ENCODE data around the gene GALNS. TPM values are rescaled to one million over a fixed set of nuclear protein-coding genes. Genes with fewer than 3 reads are reported as not detected.

The GALNS gene
- total and polyA plus RNA-seq, 2 donors (not counting 1 experiment from before 2014, with no cell fraction given) = 45.5 to 68.4 TPM

- no peak overlapping the region for H3K4me3 ChIP-seq (ENCODE audit: control extremely low read depth in 1 of 5, extremely low read depth in 1 of 5, insufficient read depth in 1 of 5, low read depth in 2 of 5, low read length in 4 of 5)
- Mint-ChIP-seq H3K4me3 (no peak overlapping the region), H3K4me1 (no peaks in the 10 kb centered on the region), H3K27ac (no peak overlapping the region), H3K27me3 (no peaks in the 10 kb centered on the region), H3K9me3 (ENCODE audit: insufficient read depth) (no peaks in the 10 kb centered on the region)
- no peak for DNase-seq
- H3K4me2 ChIP-seq (replicated peaks; ENCODE audit: low read depth, low read length, poor library complexity, severe bottlenecking) = no peak overlapping the region
- no peaks in the 10 kb centered on the region for H3K27me3 ChIP-seq (replicated peaks in 1 of 4; ENCODE audit: control extremely low read depth in 1 of 4, control insufficient read depth in 3 of 4, insufficient read depth in 4 of 4, low read length in 3 of 4)
- H3K36me3 ChIP-seq (replicated peaks in 1 of 2; ENCODE audit: control extremely low read depth in 1 of 2, control insufficient read depth in 1 of 2, extremely low read depth in 1 of 2, insufficient read depth in 2 of 2, low read length in 1 of 2) = peaks cover 0 to 17% of the 10 kb centered on the region in 2 experiments
- H4K20me1 ChIP-seq (ENCODE audit: control insufficient read depth, insufficient read depth, low read length, poor library complexity, severe bottlenecking) = no peaks in the 10 kb centered on the region
- H2AFZ ChIP-seq (ENCODE audit: insufficient read depth, low read depth, low read length, poor library complexity, severe bottlenecking) = no peak overlapping the region
- H3K79me2 ChIP-seq (ENCODE audit: control insufficient read depth, insufficient read depth, low read length) = no peaks in the 10 kb centered on the region
- no peaks in the 10 kb centered on the region for H3K9me3 ChIP-seq (ENCODE audit: control extremely low read depth in 1 of 3, control insufficient read depth in 2 of 3, insufficient read depth in 1 of 3, low read length in 2 of 3)
- intact Hi-C loops (cut with micrococcal nuclease) = no loop called here
- peaks cover 0 to 5% of the 10 kb centered on the region in 2 donors for H3K4me1 ChIP-seq (ENCODE audit: control insufficient read depth in 2 of 2, insufficient read depth in 2 of 2, low read length in 2 of 2)
- no peak for TF ChIP-seq CTCF (IDR thresholded peaks at IDR 0.05)
- no peak for TF ChIP-seq EZH2 (IDR thresholded peaks at IDR 0.05; ENCODE audit: borderline replicate concordance, insufficient read depth, low read depth, low read length, poor library complexity, severe bottlenecking)
- POLR2A ChIA-PET = interaction anchor here (0.7 kb wide), 1 partner anchor 84 kb away, joined by 3 read pairs; no protein-coding TSS in a partner anchor
- H3K9ac ChIP-seq (ENCODE audit: low read length) = no peak overlapping the region
- 93% methylated on average over 18 of the region's 20 CpGs for WGBS (ENCODE audit: insufficient coverage)
- no peak for ATAC-seq (ENCODE audit: low read depth)
- no peak overlapping the region for H3K27ac ChIP-seq (ENCODE audit: low read length in 2 of 2)
- CTCF ChIA-PET = no interaction called here
Measured at GRCh38 chr16:88820385-88821025, 36.2 kb downstream of the GALNS start.

GRCh38 chr16:88819126-88819525 lies 37.6 kb downstream of the GALNS start:
- H3K27ac ChIP-seq (ENCODE audit: low read length in 2 of 2) = no peak overlapping the region
- intact Hi-C loops (cut with micrococcal nuclease) = no loop called here
- H3K9ac ChIP-seq (ENCODE audit: low read length) = no peak overlapping the region
- TF ChIP-seq CTCF (IDR thresholded peaks at IDR 0.05) = no peak
- no peak for TF ChIP-seq EZH2 (IDR thresholded peaks at IDR 0.05; ENCODE audit: borderline replicate concordance, insufficient read depth, low read depth, low read length, poor library complexity, severe bottlenecking)
- no peaks in the 10 kb centered on the region for H3K9me3 ChIP-seq (ENCODE audit: control extremely low read depth in 1 of 3, control insufficient read depth in 2 of 3, insufficient read depth in 1 of 3, low read length in 2 of 3)
- no peak overlapping the region for H3K4me3 ChIP-seq (ENCODE audit: control extremely low read depth in 1 of 5, extremely low read depth in 1 of 5, insufficient read depth in 1 of 5, low read depth in 2 of 5, low read length in 4 of 5)
- DNase-seq = no peak
- no peaks in the 10 kb centered on the region for H4K20me1 ChIP-seq (ENCODE audit: control insufficient read depth, insufficient read depth, low read length, poor library complexity, severe bottlenecking)
- no peak overlapping the region for H3K4me2 ChIP-seq (replicated peaks; ENCODE audit: low read depth, low read length, poor library complexity, severe bottlenecking)
- Mint-ChIP-seq H3K9me3 (ENCODE audit: insufficient read depth) (no peaks in the 10 kb centered on the region), H3K4me1 (no peaks in the 10 kb centered on the region), H3K4me3 (no peak overlapping the region), H3K27me3 (no peaks in the 10 kb centered on the region), H3K27ac (no peak overlapping the region)
- ATAC-seq (ENCODE audit: low read depth) = no peak
- ChIA-PET CTCF (interaction anchor here (0.9 kb wide), 1 partner anchor 279 kb away, joined by 3 read pairs; no protein-coding TSS in a partner anchor), POLR2A (no interaction called here)
- H3K4me1 ChIP-seq (ENCODE audit: control insufficient read depth in 2 of 2, insufficient read depth in 2 of 2, low read length in 2 of 2) = peaks cover 0 to 5% of the 10 kb centered on the region in 2 donors
- H3K36me3 ChIP-seq (replicated peaks in 1 of 2; ENCODE audit: control extremely low read depth in 1 of 2, control insufficient read depth in 1 of 2, extremely low read depth in 1 of 2, insufficient read depth in 2 of 2, low read length in 1 of 2) = peaks cover 0 to 17% of the 10 kb centered on the region in 2 experiments
- no peak overlapping the region for H2AFZ ChIP-seq (ENCODE audit: insufficient read depth, low read depth, low read length, poor library complexity, severe bottlenecking)
- no peaks in the 10 kb centered on the region for H3K79me2 ChIP-seq (ENCODE audit: control insufficient read depth, insufficient read depth, low read length)
- WGBS (ENCODE audit: insufficient coverage) = 93% methylated on average over 11 of the region's 16 CpGs
- no peaks in the 10 kb centered on the region for H3K27me3 ChIP-seq (replicated peaks in 1 of 4; ENCODE audit: control extremely low read depth in 1 of 4, control insufficient read depth in 3 of 4, insufficient read depth in 4 of 4, low read length in 3 of 4)

Data from B cell (primary cell).